Astrocyte of the cerebellum (primary cell): ENCODE results near the gene DRAM2.

Experiments
- DNase-seq: peaks from one replicate; pipeline ENCODE4 v3.0.0-alpha.2; 2011; ENCODE audit warnings: low read depth
- H3K4me3 ChIP-seq: 2 replicates; pipeline ENCODE4 v1.5.1; 2011; ENCODE audit warnings: mild to moderate bottlenecking, low read depth, low read length, moderate library complexity
- CTCF ChIP-seq: IDR thresholded peaks from 2 replicates; pipeline ENCODE4 v1.5.1; 2012; ENCODE audit warnings: low read length, low read depth, moderate library complexity, mild to moderate bottlenecking; ENCODE audit errors: missing control alignments
- in situ Hi-C: cut with HindIII; loops from 2 replicates; pipeline ENCODE4 v1.10.0; 2017; ENCODE audit warnings: low sequenced_read_pairs

The DRAM2 gene

DNA sequence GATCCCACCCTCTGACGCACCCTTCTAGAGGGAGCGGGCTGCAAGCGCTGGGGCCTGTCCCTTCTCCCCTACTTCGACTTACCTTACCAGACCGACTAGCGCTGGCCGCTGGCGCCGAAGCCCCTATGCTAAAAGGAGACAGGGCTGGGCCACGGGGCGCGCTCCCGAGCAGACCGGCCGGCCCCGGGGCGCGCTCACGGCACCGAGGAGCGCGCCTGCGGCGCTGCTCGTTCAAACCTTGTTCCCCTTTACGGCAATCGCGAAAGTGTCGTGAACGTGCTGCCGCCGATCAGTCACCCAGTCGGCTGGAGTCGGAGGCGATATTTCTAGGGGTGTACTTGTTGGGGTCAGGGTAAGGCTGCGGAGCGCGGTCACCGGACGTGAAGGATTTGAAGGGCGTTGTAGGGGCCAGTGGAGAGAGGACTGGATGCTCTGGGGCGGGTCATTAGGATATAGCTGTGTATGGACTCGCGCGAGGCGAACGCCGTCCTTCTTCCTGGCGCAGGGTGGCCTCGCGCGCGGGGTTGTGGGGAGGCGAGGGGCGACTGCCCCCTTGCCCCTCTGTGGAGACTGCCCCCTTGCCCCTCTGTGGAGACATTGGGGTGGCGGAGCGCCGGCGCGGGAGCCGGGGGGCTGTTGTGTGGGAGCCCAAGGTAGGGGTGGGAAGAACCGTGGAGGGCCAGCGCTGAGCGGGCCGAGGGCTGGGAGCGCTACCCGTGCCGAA, at the start of gene DRAM2, which contains the start of gene CEPT1:
DRAM2 (minus strand) TSS at position 138 of the 724 bp plus-strand sequence. CDS start 8,539 bp downstream, outside the sequence.
CEPT1 (plus strand) TSS at position 268 of the 724 bp plus-strand sequence. CDS start 7,492 bp downstream, outside the sequence.
- in situ Hi-C loops = no loop called here
- TF ChIP-seq CTCF = no peak
- H3K4me3 ChIP-seq = peak within 1 kb of the TSS; percentile 93
- peak; percentile 84 for DNase-seq

GRCh38 chr1:111184663-111185062, 44.8 kb upstream of the DRAM2 start:
- H3K4me3 ChIP-seq = no peak overlapping the region
- TF ChIP-seq CTCF = no peak
- in situ Hi-C loops = no loop called here
- DNase-seq = no peak

- in situ Hi-C loops = no loop called here
- DNase-seq = no peak
- no peak overlapping the region for H3K4me3 ChIP-seq
- TF ChIP-seq CTCF = no peak
Observed at GRCh38 chr1:111183308-111184069, 43.6 kb upstream of the DRAM2 start.

DNA sequence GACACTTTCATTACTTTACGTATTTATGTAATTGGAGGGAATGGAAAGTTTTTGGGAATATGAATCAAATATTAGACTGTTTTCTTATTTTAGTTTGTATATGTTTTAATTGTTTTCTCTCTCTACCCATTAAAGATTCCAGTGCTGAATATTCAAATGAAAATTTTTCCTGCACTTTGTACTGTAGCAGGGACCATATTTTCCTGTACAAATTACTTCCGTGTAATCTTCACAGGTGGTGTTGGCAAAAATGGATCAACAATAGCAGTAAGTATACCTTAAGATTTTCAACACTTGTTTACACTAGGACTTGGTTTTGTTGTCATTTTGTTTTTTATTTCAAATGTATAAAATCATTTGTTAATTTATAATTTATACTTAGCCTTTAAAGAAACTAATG, 42.2 kb upstream of the DRAM2 start:
- no peak for DNase-seq
- no peak for TF ChIP-seq CTCF
- in situ Hi-C loops = no loop called here

GRCh38 chr1:111179968-111180533, 40.2 kb upstream of the DRAM2 start:
- no peak overlapping the region for H3K4me3 ChIP-seq
- in situ Hi-C loops = no loop called here
- no peak for TF ChIP-seq CTCF
- no peak for DNase-seq

More for the DNA sequence above, 42.2 kb upstream of the DRAM2 start:
- H3K4me3 ChIP-seq = no peak overlapping the region

- H3K4me3 ChIP-seq = no peak overlapping the region
- TF ChIP-seq CTCF = no peak
- DNase-seq = peak; percentile 59
- in situ Hi-C loops = no loop called here
Observed at GRCh38 chr1:111176678-111177077, 36.8 kb upstream of the DRAM2 start.
